ENCODE results near the gene BOC. TPM values are rescaled to one million over a fixed set of nuclear protein-coding genes. Genes with fewer than 3 reads are reported as not detected.

Gene BOC
- total RNA-seq, 1 experiment from 2014 or later = 0.07 TPM

- peaks cover 9% of the 10 kb centered on the region for H3K4me1 Mint-ChIP-seq (ENCODE audit: low read depth, unreplicated experiment)
- no peak for TF ChIP-seq CTCF (IDR thresholded peaks at IDR 0.05; ENCODE audit: unreplicated experiment)
- H3K27ac Mint-ChIP-seq (ENCODE audit: unreplicated experiment) = no peak overlapping the region
- no TSS peak for BruUV-seq (replicated peaks)
- no peak overlapping the region for H3K4me3 Mint-ChIP-seq (ENCODE audit: low read depth, unreplicated experiment)
- no peaks in the 10 kb centered on the region for H3K9me3 Mint-ChIP-seq (ENCODE audit: low read depth, unreplicated experiment)
- intact Hi-C loops (cut with micrococcal nuclease; ENCODE audit: unreplicated experiment) = no loop called here
- CTCF ChIA-PET = no interaction called here
- peaks cover 6% of the 10 kb centered on the region for H3K36me3 Mint-ChIP-seq (ENCODE audit: insufficient read depth, unreplicated experiment)
- no peak for DNase-seq
- peaks cover 100% of the 10 kb centered on the region for H3K27me3 Mint-ChIP-seq (ENCODE audit: unreplicated experiment)
Measured at GRCh38 chr3:113213896-113214587, 2.7 kb downstream of the BOC start.

GRCh38 chr3:113214917-113215595 lies 3.7 kb downstream of the BOC start:
- Mint-ChIP-seq H3K4me3 (ENCODE audit: low read depth, unreplicated experiment) (no peak overlapping the region), H3K4me1 (ENCODE audit: low read depth, unreplicated experiment) (peaks cover 9% of the 10 kb centered on the region), H3K36me3 (ENCODE audit: insufficient read depth, unreplicated experiment) (peaks cover 6% of the 10 kb centered on the region), H3K9me3 (ENCODE audit: low read depth, unreplicated experiment) (no peaks in the 10 kb centered on the region), H3K27ac (ENCODE audit: unreplicated experiment) (no peak overlapping the region), H3K27me3 (ENCODE audit: unreplicated experiment) (peaks cover 100% of the 10 kb centered on the region)
- DNase-seq = no peak
- CTCF ChIA-PET = no interaction called here
- intact Hi-C loops (cut with micrococcal nuclease; ENCODE audit: unreplicated experiment) = no loop called here
- no peak for TF ChIP-seq CTCF (IDR thresholded peaks at IDR 0.05; ENCODE audit: unreplicated experiment)
- BruUV-seq (replicated peaks) = no TSS peak

- Mint-ChIP-seq H3K27ac (ENCODE audit: unreplicated experiment) (no peak overlapping the region), H3K36me3 (ENCODE audit: insufficient read depth, unreplicated experiment) (no peaks in the 10 kb centered on the region), H3K27me3 (ENCODE audit: unreplicated experiment) (peaks cover 100% of the 10 kb centered on the region), H3K4me1 (ENCODE audit: low read depth, unreplicated experiment) (peaks cover 9% of the 10 kb centered on the region), H3K9me3 (ENCODE audit: low read depth, unreplicated experiment) (no peaks in the 10 kb centered on the region), H3K4me3 (ENCODE audit: low read depth, unreplicated experiment) (no peak overlapping the region)
- intact Hi-C loops (cut with micrococcal nuclease; ENCODE audit: unreplicated experiment) = no loop called here
- BruUV-seq (replicated peaks) = no TSS peak
- no peak for DNase-seq
- CTCF ChIA-PET = no interaction called here
- TF ChIP-seq CTCF (IDR thresholded peaks at IDR 0.05; ENCODE audit: unreplicated experiment) = no peak
Measured at GRCh38 chr3:113216393-113216792, 5.0 kb downstream of the BOC start.

- Mint-ChIP-seq H3K36me3 (ENCODE audit: insufficient read depth, unreplicated experiment) (no peaks in the 10 kb centered on the region), H3K4me3 (ENCODE audit: low read depth, unreplicated experiment) (no peak overlapping the region), H3K27me3 (ENCODE audit: unreplicated experiment) (peaks cover 100% of the 10 kb centered on the region), H3K4me1 (ENCODE audit: low read depth, unreplicated experiment) (no peaks in the 10 kb centered on the region), H3K27ac (ENCODE audit: unreplicated experiment) (no peak overlapping the region), H3K9me3 (ENCODE audit: low read depth, unreplicated experiment) (no peaks in the 10 kb centered on the region)
- no TSS peak for BruUV-seq (replicated peaks)
- CTCF ChIA-PET = no interaction called here
- intact Hi-C loops (cut with micrococcal nuclease; ENCODE audit: unreplicated experiment) = no loop called here
- no peak for TF ChIP-seq CTCF (IDR thresholded peaks at IDR 0.05; ENCODE audit: unreplicated experiment)
- DNase-seq = no peak
Measured at GRCh38 chr3:113218011-113218680, 6.8 kb downstream of the BOC start.

Data from Calu3 (cell line).